B cell (primary cell): ENCODE measurements around the gene XYLT1. TPM values are rescaled to one million over a fixed set of nuclear protein-coding genes. Genes with fewer than 3 reads are reported as not detected.

Source experiments
- ATAC-seq: fragments of 200-7000 bp; cut with Tn5 transposase; one replicate; pipeline ENCODE4 v1.10.0; 2021; ENCODE audit warnings: low read depth, mild to moderate bottlenecking, moderate number of reproducible peaks, moderate library complexity
- CTCF ChIA-PET: fragments of 350-600 bp; sonication (Branson Sonifier 250); formaldehyde crosslinking; loops from one replicate; lab custom pipeline; 2021; ENCODE audit warnings: antibody characterized with exemption, inconsistent platforms; lab: Charles Lee
- POLR2A ChIA-PET: fragments of 350-600 bp; sonication (Branson Sonifier 250); formaldehyde crosslinking; loops from one replicate; lab custom pipeline; 2021; ENCODE audit warnings: antibody characterized with exemption; lab: Charles Lee
- DNase-seq: peaks from one replicate; pipeline ENCODE4 v3.0.0; 2013
- H2AFZ ChIP-seq: 2 replicates; pipeline ENCODE4 v1.6.1; 2012; ENCODE audit warnings: mild to moderate bottlenecking, low read depth, low read length; ENCODE audit not compliant: insufficient read depth, poor library complexity, severe bottlenecking
- H3K27ac ChIP-seq, 2 donors: 1 replicate in 1 of 2; 2 replicates in 1 of 2; pipeline ENCODE4 v1.5.1; 2012 to 2013; ENCODE audit warnings: low read length in 2 of 2, mild to moderate bottlenecking in 2 of 2, moderate library complexity in 1 of 2
- H3K27me3 ChIP-seq, 4 experiments: fragments of 200-600 bp in 1 of 4; sonication (generic) in 1 of 4; replicated peaks in 1 of 4; 1 replicate in 2 of 4; 2 replicates in 2 of 4; pipeline versions ENCODE4 v1.6.1 to v1.7.0; 2013 to 2016; ENCODE audit warnings: low read length in 3 of 4, mild to moderate bottlenecking in 2 of 4, mixed read lengths in 1 of 4, moderate library complexity in 1 of 4; ENCODE audit not compliant: insufficient read depth in 4 of 4, control insufficient read depth in 3 of 4; ENCODE audit errors: control extremely low read depth in 1 of 4
- H3K36me3 ChIP-seq, 2 experiments: replicated peaks in 1 of 2; 1 replicate in 1 of 2; 2 replicates in 1 of 2; pipeline versions ENCODE4 v1.6.1 to v1.7.1; 2013; ENCODE audit warnings: low read length in 1 of 2; ENCODE audit not compliant: insufficient read depth in 2 of 2, control insufficient read depth in 1 of 2; ENCODE audit errors: control extremely low read depth in 1 of 2, extremely low read depth in 1 of 2
- H3K4me1 ChIP-seq, 2 donors: fragments of 200-600 bp in 1 of 2; sonication (generic) in 1 of 2; 1 replicate in 1 of 2; 2 replicates in 1 of 2; pipeline versions ENCODE4 v1.5.1 to v1.6.1; 2013 to 2017; ENCODE audit warnings: low read length in 2 of 2; ENCODE audit not compliant: control insufficient read depth in 2 of 2, insufficient read depth in 2 of 2
- H3K4me2 ChIP-seq: replicated peaks from 2 replicates; pipeline ENCODE3; 2012; ENCODE audit warnings: mild to moderate bottlenecking, low read depth, low read length; ENCODE audit not compliant: poor library complexity, severe bottlenecking
- H3K4me3 ChIP-seq, 5 experiments: fragments of 200-600 bp in 1 of 5; sonication (generic) in 1 of 5; 1 replicate in 3 of 5; 2 replicates in 2 of 5; pipeline versions ENCODE4 v1.5.1 to v1.7.0; 2011 to 2016; ENCODE audit warnings: low read length in 4 of 5, mild to moderate bottlenecking in 4 of 5, low read depth in 2 of 5, control low read depth in 1 of 5, moderate library complexity in 1 of 5; ENCODE audit not compliant: insufficient read depth in 1 of 5; ENCODE audit errors: control extremely low read depth in 1 of 5, extremely low read depth in 1 of 5
- H3K79me2 ChIP-seq: fragments of 200-600 bp; sonication (generic); one replicate; pipeline ENCODE4 v1.6.0; 2016; ENCODE audit warnings: low read length; ENCODE audit not compliant: control insufficient read depth, insufficient read depth
- H3K9ac ChIP-seq: fragments of 200-600 bp; sonication (generic); 2 replicates; pipeline ENCODE4 v1.6.1; 2017; ENCODE audit warnings: mild to moderate bottlenecking, low read length, moderate library complexity
- H3K9me3 ChIP-seq, 3 donors: one replicate each; pipeline versions ENCODE4 v1.6.1 to v1.7.1; 2013; ENCODE audit warnings: low read length in 2 of 3; ENCODE audit not compliant: control insufficient read depth in 2 of 3, insufficient read depth in 1 of 3; ENCODE audit errors: control extremely low read depth in 1 of 3
- H4K20me1 ChIP-seq: 2 replicates; pipeline ENCODE4 v1.6.0; 2012; ENCODE audit warnings: mild to moderate bottlenecking, low read length; ENCODE audit not compliant: insufficient read depth, control insufficient read depth, poor library complexity, severe bottlenecking
- H3K27ac Mint-ChIP-seq: one replicate; pipeline ENCODE4 v1.8.0; 2021; ENCODE audit warnings: mixed read lengths
- H3K27me3 Mint-ChIP-seq: one replicate; pipeline ENCODE4 v1.8.0; 2021; ENCODE audit warnings: mixed read lengths
- H3K4me1 Mint-ChIP-seq: one replicate; pipeline ENCODE4 v1.8.0; 2021; ENCODE audit warnings: mixed read lengths
- H3K4me3 Mint-ChIP-seq: one replicate; pipeline ENCODE4 v1.8.0; 2021; ENCODE audit warnings: mixed read lengths
- H3K9me3 Mint-ChIP-seq: one replicate; pipeline ENCODE4 v1.8.0; 2022; ENCODE audit warnings: mixed read lengths; ENCODE audit not compliant: insufficient read depth
- EZH2 ChIP-seq: IDR thresholded peaks from 2 replicates; pipeline ENCODE4 v1.6.1; 2012; ENCODE audit warnings: borderline replicate concordance, low read depth, mild to moderate bottlenecking, moderate library complexity, low read length; ENCODE audit not compliant: insufficient read depth, poor library complexity, severe bottlenecking
- WGBS: methylation state at CpG from one replicate; pipeline ENCODE4 v1.1.5; 2013; ENCODE audit warnings: missing lambda C conversion rate; ENCODE audit not compliant: insufficient coverage; 5-methylcytosine and 5-hydroxymethylcytosine counted together
- intact Hi-C: fragments of 100-400 bp; cut with micrococcal nuclease; formaldehyde crosslinking; loops from one replicate; pipeline ENCODE4 v1.10.0; 2022
- polyA plus RNA-seq: library from polyadenylated mRNA; depleted of rRNA; stranded (reverse); fragments of >200 nt; gene quantifications from 2 replicates; pipeline ENCODE4 v1.2.3, GENCODE V29; 2012
- total RNA-seq, 2 donors: library from RNA; stranded (reverse); fragments of 120-200 nt in 1 of 2; gene quantifications; 1 replicate in 1 of 2; 2 replicates in 1 of 2; pipeline versions ENCODE4 v1.2.3 to v1.2.4, GENCODE V29; 2013 to 2022
- TF ChIP-seq, protein P1 (sequence below): fragments of 200-600 bp; IDR thresholded peaks from one replicate; pipeline ENCODE4 v1.8.0; 2022; ENCODE audit warnings: antibody characterized with exemption, mild to moderate bottlenecking

The XYLT1 gene
- total and polyA plus RNA-seq, 2 donors (not counting 1 experiment from before 2014, with no cell fraction given), result 8.7 to 59.6 TPM

DNA sequence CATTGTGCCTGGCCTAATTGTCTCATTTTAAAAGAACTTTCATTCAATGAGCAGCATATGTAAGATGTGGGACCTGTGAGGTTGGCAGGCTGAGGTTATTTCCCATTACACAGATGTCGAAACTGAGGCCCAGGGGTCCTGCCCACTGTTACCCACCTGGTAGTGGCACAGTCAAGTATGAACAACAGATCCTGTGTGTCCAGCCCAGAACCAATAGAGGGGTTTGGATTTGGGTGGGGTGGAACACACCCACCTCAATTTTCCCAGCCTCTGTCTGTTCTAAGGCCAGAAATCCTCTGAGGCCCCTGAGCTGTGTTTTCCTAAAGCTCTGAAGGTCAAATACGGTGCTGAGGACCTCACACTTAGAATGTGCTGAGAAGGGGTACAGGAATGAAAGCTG is 179.5 kb downstream of the XYLT1 start:
- 100% methylated on average over 1 of the region's 2 CpGs for WGBS
- H3K9me3 ChIP-seq, result no peaks in the 10 kb centered on the region
- H3K27ac Mint-ChIP-seq, result no peak overlapping the region
- H3K36me3 ChIP-seq, result peaks cover 0 to 4% of the 10 kb centered on the region in 2 experiments
- H3K27me3 Mint-ChIP-seq, result no peaks in the 10 kb centered on the region
- no peak for DNase-seq
- H3K9me3 Mint-ChIP-seq, result no peaks in the 10 kb centered on the region
- no peaks in the 10 kb centered on the region for H3K27me3 ChIP-seq
- ChIA-PET POLR2A (no interaction called here), CTCF (interaction anchor here (4.1 kb wide), 1 partner anchor 12 kb away, joined by 18 read pairs; no protein-coding TSS in a partner anchor)
- H3K27ac ChIP-seq, result no peak overlapping the region
- H3K79me2 ChIP-seq, result peaks cover 99% of the 10 kb centered on the region
- no peak for ATAC-seq
- intact Hi-C loops, result no loop called here
- no peak overlapping the region for H3K4me3 ChIP-seq
- no peak overlapping the region for H3K9ac ChIP-seq
- TF ChIP-seq EZH2, result no peak
- TF ChIP-seq, protein P1, sequence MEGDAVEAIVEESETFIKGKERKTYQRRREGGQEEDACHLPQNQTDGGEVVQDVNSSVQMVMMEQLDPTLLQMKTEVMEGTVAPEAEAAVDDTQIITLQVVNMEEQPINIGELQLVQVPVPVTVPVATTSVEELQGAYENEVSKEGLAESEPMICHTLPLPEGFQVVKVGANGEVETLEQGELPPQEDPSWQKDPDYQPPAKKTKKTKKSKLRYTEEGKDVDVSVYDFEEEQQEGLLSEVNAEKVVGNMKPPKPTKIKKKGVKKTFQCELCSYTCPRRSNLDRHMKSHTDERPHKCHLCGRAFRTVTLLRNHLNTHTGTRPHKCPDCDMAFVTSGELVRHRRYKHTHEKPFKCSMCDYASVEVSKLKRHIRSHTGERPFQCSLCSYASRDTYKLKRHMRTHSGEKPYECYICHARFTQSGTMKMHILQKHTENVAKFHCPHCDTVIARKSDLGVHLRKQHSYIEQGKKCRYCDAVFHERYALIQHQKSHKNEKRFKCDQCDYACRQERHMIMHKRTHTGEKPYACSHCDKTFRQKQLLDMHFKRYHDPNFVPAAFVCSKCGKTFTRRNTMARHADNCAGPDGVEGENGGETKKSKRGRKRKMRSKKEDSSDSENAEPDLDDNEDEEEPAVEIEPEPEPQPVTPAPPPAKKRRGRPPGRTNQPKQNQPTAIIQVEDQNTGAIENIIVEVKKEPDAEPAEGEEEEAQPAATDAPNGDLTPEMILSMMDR, result no peak
- peaks cover 28% of the 10 kb centered on the region for H4K20me1 ChIP-seq
- no peak overlapping the region for H3K4me3 Mint-ChIP-seq
- no peak overlapping the region for H2AFZ ChIP-seq
- no peak overlapping the region for H3K4me2 ChIP-seq
- H3K4me1 ChIP-seq, result peaks cover 2 to 4% of the 10 kb centered on the region in 2 donors
- peaks cover 22% of the 10 kb centered on the region for H3K4me1 Mint-ChIP-seq

DNA sequence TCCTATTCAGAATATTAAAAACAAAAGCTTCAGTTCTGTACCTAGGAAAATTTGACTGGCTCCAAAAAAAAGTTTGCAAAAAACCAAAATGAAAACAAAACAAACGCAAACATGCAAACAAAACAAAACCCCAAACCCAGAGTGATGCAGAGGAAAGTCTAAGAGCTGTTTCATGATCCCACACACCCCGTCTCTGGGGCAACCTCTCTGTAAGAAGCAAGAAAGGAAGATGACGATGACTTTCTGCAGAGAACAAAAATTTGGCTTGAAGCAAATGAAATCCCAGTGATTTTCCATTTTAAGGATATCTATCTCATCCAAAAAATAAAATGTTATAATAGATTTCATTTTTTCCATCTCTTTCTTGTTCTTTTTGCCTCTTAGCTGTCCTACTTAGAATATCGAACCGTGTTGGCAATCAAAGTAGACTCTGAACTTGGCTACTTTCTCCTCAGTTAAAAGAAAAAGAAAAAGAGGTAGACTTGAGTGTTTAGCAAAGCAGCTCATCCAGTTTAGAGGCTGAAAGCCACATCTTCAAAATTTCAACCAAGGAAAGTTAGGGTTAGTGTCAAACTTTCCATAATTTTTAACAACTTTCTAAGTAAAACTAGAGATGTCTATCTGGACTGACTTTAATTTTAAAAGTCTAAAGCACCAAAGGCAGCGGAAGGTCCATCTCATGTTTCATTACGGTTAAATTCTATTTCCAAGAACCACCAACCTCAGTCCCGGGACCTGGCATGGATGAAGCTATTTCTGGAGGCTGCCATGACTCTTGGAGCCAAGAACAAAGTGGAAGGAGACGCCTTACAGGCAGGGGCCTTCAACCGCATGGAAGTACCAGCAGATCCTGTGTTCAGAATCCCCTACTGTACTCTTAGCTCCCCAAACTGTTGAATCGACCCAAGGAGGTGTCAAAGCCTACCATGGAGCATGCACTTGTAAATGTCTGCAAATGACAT is 180.8 kb downstream of the XYLT1 start:
- TF ChIP-seq, protein P1, result no peak
- no peak for TF ChIP-seq EZH2
- no peak for DNase-seq
- H3K27me3 ChIP-seq, result no peaks in the 10 kb centered on the region
- intact Hi-C loops, result no loop called here
- no peaks in the 10 kb centered on the region for H3K27me3 Mint-ChIP-seq
- H3K4me1 Mint-ChIP-seq, result peaks cover 27% of the 10 kb centered on the region
- no peaks in the 10 kb centered on the region for H3K9me3 Mint-ChIP-seq
- H3K9me3 ChIP-seq, result no peaks in the 10 kb centered on the region
- H3K4me3 ChIP-seq, result no peak overlapping the region
- H3K27ac Mint-ChIP-seq, result no peak overlapping the region
- no peak overlapping the region for H3K4me2 ChIP-seq
- no peak overlapping the region for H3K4me3 Mint-ChIP-seq
- ATAC-seq, result no peak
- peaks cover 4 to 7% of the 10 kb centered on the region in 2 donors for H3K4me1 ChIP-seq
- no peak overlapping the region for H2AFZ ChIP-seq
- H3K9ac ChIP-seq, result no peak overlapping the region
- 97% methylated on average over 4 of the region's 11 CpGs for WGBS
- no peak overlapping the region for H3K27ac ChIP-seq
- H3K79me2 ChIP-seq, result peaks cover 99% of the 10 kb centered on the region
- peaks cover 0 to 4% of the 10 kb centered on the region in 2 experiments for H3K36me3 ChIP-seq
- ChIA-PET CTCF (interaction anchor here (0.9 to 4.1 kb wide), 2 partner anchors 11 to 178 kb away, joined by 3 to 18 read pairs; no protein-coding TSS in a partner anchor), POLR2A (no interaction called here)
- peaks cover 33% of the 10 kb centered on the region for H4K20me1 ChIP-seq
